NK-92 (cell line): ENCODE measurements around the gene PPFIBP1.
"Not testable (repeated sequence)": the region's sequence is repeated elsewhere in the genome, so short reads cannot be mapped to it uniquely, and the experiment has no call there.

ENCODE experiments used
- DNase-seq: peaks from one replicate; lab custom pipeline; 2025; ENCODE audit not compliant: unreplicated experiment; lab: John Stamatoyannopoulos, UW

PPFIBP1 gene

GRCh38 chr12:27622436-27623195 lies 98.6 kb downstream of the PPFIBP1 start:
- no peak for DNase-seq

DNA sequence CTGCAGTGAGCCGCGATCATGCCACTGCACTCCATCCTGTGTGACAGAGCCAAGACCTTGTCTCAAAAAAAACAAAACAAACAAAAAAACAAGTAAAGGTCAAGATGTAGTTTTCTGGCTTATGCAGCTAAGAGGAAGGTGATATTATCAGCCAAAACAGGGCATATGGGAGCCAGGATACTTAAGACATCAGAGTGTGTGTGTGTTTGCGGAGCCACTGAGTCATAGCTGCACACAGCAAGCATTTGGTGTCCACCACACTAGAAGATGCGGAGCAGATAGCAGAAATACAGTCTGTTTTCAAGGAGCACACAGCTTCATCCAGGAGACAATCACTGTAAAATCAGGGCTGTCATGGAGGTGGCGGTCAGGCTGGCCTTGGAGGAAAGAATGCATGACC lies 99.6 kb downstream of the PPFIBP1 start:
- no peak for DNase-seq

DNA sequence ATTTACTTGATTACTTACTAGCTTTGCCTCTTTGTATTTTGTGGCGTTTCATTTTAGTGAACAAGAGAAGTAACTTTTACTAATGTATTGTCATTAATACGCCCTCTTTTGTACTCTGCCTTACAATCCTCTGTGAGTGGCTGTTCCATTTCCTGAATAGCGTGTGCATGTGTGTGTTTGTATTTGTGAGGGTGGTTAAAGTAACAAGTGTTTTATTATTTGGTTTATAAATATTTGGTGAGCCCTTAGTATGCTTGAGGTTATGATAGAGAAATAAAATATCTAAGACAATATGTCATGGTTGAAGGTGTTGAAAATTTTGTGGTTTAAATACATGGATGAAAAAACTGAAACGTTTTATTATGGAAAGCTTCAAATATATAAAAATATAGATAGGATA lies 100.6 kb downstream of the PPFIBP1 start:
- no peak for DNase-seq

DNA sequence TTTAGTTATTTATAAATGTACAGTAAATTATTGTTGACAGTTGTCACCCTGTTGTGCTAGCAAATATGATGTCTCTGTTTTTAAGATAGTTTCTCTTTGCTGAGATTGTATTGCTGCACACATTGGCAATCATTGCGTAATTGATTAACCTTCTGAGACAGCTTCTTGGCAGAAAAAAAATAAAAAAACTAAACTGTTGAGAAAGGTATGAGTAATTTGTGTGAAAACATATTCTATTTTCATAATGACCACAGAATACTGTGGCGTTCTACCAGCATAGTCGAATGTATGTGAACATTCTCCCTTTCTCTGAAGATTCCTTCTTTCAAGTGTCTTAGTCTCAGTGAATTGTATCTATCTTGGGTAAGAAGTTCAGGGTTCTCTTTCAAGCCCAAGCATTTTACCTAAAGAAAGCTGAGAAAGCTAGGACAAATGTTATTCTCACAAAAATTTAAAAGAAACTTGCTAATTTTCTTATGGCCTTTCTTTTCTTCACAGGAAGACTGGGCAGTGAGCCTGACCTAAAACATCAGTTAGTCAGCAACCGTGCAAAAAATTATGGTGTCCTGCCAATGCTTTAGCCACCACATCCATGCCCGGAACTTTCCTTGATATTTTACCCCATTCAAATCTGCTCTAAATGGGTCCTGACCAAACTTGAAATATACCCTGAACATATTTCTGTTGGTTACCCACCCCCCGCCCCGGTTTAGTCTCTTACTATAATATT lies 103.3 kb downstream of the PPFIBP1 start:
- no peak for DNase-seq

- DNase-seq: not testable (repeated sequence)
Measured at GRCh38 chr12:27627853-27628469, 104.0 kb downstream of the PPFIBP1 start.

GRCh38 chr12:27630219-27630618 lies 106.2 kb downstream of the PPFIBP1 start:
- DNase-seq: not testable (repeated sequence)

GRCh38 chr12:27631365-27631764 lies 107.4 kb downstream of the PPFIBP1 start:
- DNase-seq: no peak

DNA sequence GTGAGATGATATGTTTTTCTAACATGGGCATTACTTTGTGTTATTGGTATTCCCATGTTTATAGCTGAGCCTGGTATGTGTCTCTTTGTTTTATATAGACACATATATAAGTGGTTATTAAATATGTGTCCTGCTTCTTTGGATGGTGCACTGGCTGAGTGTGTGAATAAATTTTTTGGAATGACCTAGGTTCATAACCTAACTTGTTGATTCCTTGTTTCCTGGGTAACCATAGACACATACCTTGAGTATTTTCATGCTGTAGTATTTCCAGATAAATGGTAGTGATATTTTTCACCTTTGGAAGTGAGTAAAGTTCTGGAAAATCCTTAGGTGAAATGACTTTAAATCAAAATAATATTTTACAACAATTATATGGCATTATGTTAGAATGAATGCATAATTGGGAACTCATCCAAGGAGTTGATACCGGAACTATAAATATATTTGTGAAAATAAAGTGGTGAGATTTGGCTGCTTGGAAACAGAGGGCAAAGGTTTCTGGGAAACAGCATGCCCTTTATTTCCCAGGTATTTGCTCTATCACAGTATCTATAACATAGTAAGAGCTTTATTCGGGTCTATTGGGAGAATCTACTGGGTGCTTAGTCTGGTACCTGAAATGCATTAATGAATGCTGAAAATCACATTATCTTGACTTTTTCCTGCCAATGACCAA lies 107.9 kb downstream of the PPFIBP1 start:
- no peak for DNase-seq

DNA sequence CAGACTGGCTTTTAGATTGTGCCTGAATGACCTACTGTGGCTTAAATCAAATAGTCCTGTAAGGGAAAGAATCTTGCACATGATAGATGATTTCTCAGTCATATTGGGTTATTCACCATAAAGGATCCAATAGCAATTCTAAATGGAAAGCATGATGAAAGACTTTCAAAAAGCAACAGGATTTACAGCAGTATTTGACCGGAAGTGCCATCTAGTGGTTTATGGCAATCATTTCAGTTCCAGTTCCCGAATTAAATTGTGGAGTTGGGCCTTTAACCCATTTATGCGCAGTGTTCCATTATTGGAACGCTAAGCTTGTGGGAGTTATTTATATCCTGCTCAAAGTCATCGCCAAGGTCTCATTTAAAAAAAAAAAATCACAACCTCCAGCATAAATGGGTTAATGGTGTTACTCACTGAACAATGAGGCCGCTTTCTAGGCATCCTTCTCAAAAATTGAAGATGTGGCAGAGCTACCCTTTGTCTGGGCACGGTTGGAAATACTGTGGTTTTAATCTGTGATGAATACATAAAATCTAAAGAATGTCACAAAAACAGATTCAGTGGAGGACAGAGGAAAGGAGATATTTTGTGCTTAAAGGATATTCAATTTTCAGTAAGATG lies 111.5 kb downstream of the PPFIBP1 start:
- DNase-seq: no peak

DNA sequence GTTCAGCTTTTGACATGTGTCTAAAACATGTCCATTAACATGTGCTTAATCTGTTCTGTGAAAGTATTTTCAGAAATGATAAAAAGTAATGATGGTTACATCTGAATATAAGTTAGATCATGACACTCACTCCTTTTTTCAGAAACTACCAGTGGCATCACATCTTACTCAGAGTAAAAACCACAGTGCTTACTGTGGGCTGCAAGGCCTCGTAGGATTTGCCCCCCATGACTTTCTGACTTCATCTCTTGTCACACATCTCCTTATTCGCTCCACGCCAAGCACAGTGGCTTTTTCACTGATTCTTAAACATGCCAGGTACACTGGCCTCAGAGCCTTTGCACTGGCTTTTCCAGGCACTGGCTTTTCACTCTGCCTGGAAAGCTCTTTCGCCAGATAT lies 112.6 kb downstream of the PPFIBP1 start:
- not testable (repeated sequence) for DNase-seq

DNA sequence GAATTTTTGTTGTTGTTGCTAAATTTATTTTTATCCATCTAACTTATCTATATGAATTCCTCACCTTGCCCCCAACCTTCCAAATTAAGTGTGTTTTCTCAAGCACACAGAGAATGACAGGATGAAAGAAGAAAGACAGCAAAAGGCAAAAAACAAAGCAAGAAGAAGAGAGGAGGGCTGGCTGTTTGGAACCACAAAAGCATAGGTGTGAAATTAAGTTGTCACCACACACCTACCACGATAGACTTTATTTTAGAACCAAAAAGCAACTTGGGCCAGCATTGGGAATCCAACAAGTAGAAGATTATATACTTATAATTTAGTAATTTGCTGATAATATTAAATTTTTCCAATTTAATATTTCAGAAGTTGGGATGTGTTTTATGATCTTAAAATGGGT lies 113.5 kb downstream of the PPFIBP1 start:
- no peak for DNase-seq

GRCh38 chr12:27639265-27639664 lies 115.3 kb downstream of the PPFIBP1 start:
- no peak for DNase-seq

- DNase-seq: not testable (repeated sequence)
Measured at GRCh38 chr12:27640566-27641200, 116.7 kb downstream of the PPFIBP1 start.

DNA sequence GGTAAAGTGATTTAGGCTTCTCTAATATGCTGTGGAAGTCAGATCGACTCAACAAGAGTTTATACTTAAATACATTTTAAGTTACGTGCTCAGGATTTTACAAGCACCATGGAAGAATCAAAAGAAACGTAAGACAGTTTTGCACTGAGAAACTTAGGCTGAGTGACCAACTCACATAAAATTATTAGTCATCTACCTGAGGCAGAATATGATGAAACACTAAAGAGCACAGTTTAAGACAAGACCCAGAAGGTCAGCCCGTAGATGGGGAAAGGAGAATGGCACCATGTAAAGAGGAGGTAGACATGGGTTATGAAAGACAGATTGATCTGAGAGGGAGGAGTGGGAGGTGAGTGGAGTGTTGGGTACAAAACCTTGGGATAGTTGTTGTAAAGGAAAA lies 118.4 kb downstream of the PPFIBP1 start:
- DNase-seq: not testable (repeated sequence)

- not testable (repeated sequence) for DNase-seq
Measured at GRCh38 chr12:27642892-27643291, 118.9 kb downstream of the PPFIBP1 start.

DNA sequence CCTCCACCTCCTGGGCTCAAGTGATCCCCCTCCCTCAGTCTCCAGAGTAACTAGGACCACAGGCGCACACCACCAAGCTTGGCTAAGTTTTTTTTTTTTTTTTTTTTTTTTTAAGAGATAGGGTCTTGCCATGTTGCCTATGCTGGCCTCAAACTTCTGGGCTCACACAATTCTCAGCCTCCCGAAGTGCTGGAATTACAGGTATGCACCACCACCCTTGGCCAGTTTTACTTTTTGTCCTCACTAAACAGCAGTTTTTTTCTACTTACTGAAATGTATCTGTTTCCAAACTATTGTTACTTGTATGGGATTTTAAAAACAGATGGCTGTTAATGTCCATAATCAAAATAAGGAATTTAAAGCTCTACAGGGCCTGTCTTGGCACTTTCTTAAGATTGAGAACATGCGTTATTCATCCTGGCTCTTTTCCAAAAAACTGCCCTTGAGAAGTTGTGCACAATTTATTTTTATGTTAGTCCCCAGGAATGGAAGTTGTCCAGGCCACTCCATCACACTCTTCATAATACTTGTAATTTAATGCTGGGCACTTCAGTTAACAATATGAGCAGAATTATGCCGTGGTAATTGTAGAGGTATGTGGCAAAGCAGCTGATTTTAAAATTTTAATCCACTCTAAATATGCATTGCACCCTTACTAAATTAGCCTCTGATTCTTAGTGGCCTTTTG lies 120.3 kb downstream of the PPFIBP1 start:
- no peak for DNase-seq

DNA sequence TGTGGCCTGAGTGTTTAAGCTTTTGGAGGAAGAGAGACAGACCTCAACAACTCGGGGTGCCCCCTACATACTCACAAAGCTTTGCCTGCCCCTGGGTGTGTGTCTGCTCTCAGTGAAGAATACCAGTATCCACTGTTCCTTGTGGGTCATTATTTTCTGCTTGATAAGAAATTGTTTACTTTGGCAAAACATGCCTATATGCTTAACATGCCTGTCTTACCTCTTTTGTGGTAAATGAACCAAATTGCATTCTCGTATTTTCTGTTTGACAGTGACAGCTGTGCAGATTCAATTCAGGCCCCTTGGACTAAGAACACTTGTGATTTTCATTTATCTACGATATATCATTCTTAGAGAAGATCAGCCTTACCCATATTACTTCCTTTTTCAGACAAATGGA lies 121.7 kb downstream of the PPFIBP1 start:
- DNase-seq: no peak

GRCh38 chr12:27646149-27646548 lies 122.1 kb downstream of the PPFIBP1 start:
- DNase-seq: no peak

DNA sequence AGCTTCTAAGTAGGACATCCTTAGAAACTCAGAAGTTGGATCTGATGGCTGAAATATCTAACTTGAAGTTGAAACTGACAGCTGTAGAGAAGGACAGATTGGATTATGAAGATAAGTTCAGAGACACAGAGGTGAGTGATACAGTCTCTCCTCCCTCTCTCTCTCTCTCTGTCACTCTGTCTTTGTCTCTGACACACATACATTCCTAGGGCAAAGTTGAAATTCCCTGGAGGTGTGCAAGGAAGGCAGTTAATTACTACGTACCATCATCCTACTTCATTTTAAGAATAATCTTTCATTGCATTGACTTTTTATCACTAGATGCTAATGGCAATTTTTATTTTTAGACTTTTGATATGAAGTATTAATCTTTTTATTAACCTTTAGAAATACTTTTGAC lies 126.0 kb downstream of the PPFIBP1 start:
- no peak for DNase-seq

DNA sequence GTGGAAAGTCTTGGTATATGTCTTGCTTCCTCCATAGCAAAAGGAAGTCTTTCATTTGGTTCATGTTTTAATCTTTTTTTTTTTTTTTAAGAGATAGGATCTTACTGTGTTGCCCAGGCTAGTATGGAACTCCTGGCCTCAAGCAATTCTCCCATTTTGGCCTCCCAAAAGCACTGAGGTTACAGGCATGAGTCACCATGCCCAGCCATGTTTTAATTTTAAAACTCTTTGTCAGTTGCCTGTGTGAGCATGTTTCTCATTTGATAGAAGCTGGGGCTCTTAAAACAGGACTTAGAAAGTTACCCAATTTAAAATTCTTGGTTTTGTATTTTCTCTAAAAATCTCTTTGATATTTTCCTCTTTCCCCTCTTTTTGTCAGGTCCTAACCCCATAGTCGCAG lies 127.2 kb downstream of the PPFIBP1 start:
- no peak for DNase-seq
